Breast epithelium (tissue), 3 donors: ENCODE measurements around the gene RGS7.

ENCODE experiments used
- CTCF ChIP-seq, 3 donors: fragments of 450-650 bp; IDR thresholded peaks; one replicate each; pipeline ENCODE4 v1.5.1; 2016 to 2017; ENCODE audit warnings: antibody characterized with exemption in 3 of 3, mild to moderate bottlenecking in 3 of 3, moderate library complexity in 3 of 3
- POLR2A ChIP-seq: fragments of 450-650 bp; IDR thresholded peaks from one replicate; pipeline ENCODE4 v1.6.1; 2016; ENCODE audit warnings: antibody characterized with exemption, mild to moderate bottlenecking, moderate library complexity
- POLR2AphosphoS5 ChIP-seq, 3 donors: sonication (generic); formaldehyde crosslinking; IDR thresholded peaks; one replicate each; pipeline ENCODE4 v1.6.1; 2017; ENCODE audit warnings: antibody characterized with exemption in 3 of 3

- TF ChIP-seq CTCF (IDR thresholded peaks at IDR 0.05) (no peak), POLR2AphosphoS5 (IDR thresholded peaks at IDR 0.05) (no peak), POLR2A (no peak)
Observed at GRCh38 chr1:240854367-240854766, 502.6 kb downstream of the RGS7 start.
